ENCODE results near the gene SNORC.

- TF ChIP-seq CTCF (IDR thresholded peaks at IDR 0.05; ENCODE audit: low read depth, low read length), result no peak
- no peak for TF ChIP-seq POLR2A (IDR thresholded peaks at IDR 0.05; ENCODE audit: extremely low read depth, insufficient read length)
- TF ChIP-seq MAX (IDR thresholded peaks at IDR 0.05; ENCODE audit: low read depth, low read length), result no peak
These were observed 6.1 kb upstream of the SNORC start for GRCh38 chr2:232863996-232864395.
